AG04449 (cell line): ENCODE data around the gene FUBP3.

ENCODE experiments used
- CTCF ChIA-PET: fragments of 350-600 bp; formaldehyde crosslinking; extraction: SDS; loops from one replicate; lab custom pipeline; 2021; ENCODE audit warnings: antibody characterized with exemption; lab: Yijun Ruan, JAX
- POLR2A ChIA-PET: fragments of 400-600, 350-600 bp; formaldehyde crosslinking; extraction: SDS; loops from one replicate; lab custom pipeline; 2020; ENCODE audit warnings: antibody characterized with exemption, inconsistent platforms; lab: Yijun Ruan, JAX
- DNase-seq: peaks from one replicate; pipeline ENCODE4 v3.0.0-alpha.2; 2010; ENCODE audit warnings: low read depth, low spot score
- H3K4me3 ChIP-seq: 2 replicates; pipeline ENCODE4 v1.5.1; 2011; ENCODE audit warnings: low read depth, mild to moderate bottlenecking, control low read depth, low read length
- CTCF ChIP-seq: IDR thresholded peaks from one replicate; pipeline ENCODE4 v1.5.1; 2011; ENCODE audit warnings: mild to moderate bottlenecking, moderate library complexity, low read length, control low read depth, inconsistent platforms; ENCODE audit not compliant: insufficient read depth; ENCODE audit errors: missing control alignments

Gene FUBP3, protein sequence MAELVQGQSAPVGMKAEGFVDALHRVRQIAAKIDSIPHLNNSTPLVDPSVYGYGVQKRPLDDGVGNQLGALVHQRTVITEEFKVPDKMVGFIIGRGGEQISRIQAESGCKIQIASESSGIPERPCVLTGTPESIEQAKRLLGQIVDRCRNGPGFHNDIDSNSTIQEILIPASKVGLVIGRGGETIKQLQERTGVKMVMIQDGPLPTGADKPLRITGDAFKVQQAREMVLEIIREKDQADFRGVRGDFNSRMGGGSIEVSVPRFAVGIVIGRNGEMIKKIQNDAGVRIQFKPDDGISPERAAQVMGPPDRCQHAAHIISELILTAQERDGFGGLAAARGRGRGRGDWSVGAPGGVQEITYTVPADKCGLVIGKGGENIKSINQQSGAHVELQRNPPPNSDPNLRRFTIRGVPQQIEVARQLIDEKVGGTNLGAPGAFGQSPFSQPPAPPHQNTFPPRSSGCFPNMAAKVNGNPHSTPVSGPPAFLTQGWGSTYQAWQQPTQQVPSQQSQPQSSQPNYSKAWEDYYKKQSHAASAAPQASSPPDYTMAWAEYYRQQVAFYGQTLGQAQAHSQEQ

DNA sequence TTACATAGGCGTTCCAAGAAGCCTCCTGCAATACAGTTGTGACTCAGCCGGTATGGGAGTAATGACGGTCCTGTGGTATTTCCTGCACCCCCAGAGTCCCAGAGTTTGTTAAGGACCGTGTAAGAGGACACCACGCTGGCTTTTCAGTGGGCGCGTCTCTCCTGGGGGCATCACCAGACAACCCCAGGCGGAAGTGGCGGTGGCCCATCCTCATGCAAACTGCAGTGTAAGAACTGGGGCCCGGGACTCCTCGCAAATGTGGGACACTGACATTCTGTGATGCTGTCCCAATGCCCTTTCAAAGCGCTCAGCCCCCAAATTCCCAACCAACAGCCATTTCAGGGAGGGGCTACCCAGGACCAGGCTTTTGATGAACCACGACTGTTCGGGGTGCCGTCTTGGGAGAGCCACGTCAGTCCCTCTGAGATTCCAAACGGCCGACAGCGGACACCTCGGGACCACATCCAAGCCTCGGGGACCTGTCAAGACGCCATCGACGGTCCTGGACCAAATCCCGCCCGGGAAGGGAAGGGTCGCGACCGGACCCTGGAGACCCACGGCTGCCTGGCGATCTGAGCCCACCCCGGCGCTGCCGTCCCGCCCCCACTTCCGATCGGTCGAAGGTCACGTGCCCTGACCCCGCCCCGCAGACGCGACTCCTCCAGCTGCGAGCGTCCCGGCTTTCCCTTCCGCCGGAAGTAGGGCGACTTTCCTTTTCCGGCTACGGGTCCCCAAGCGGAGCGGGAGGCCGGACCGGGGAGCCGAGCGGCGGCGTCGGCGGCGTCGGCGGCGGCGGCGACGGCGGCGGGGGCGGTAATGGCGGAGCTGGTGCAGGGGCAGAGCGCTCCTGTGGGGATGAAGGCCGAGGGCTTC is at the start of gene FUBP3:
Gene FUBP3 (plus strand): TSS at position 713 of the 873 bp plus-strand sequence. CDS start 104 bp downstream, at position 817.
- CTCF ChIA-PET: interaction anchor here (0.8 to 1.1 kb wide), 2 partner anchors 46 to 105 kb away, joined by 3 read pairs; no protein-coding TSS in a partner anchor
- POLR2A ChIA-PET: interaction anchor here (0.7 kb wide), 1 partner anchor 103 kb away, joined by 4 read pairs; no protein-coding TSS in a partner anchor
- peak within 1 kb of the TSS; percentile 71 for H3K4me3 ChIP-seq
- no peak for TF ChIP-seq CTCF
- DNase-seq: peak; percentile 54

DNA sequence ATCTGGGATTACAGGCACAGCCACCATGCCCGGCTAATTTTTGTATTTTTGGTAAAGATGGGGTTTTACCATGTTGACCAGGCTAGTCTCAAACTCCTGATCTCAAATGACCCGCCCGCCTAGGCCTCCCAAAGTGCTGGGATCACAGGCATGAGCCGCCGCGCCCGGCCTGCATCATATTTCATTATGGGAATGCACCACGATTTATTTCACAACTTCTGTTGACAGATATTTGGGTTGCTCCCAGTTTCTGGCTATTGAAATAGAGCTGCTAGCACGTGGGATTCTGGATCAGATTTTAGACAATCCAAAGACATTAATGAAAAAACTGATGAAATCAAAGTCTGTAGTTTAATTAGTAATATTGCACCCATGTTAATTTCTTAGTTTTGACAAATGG is 48.4 kb upstream of the FUBP3 start:
- no peak for TF ChIP-seq CTCF
- ChIA-PET CTCF (interaction anchor here (1.4 kb wide), 1 partner anchor 50 kb away, joined by 3 read pairs; no protein-coding TSS in a partner anchor), POLR2A (no interaction called here)
- no peak overlapping the region for H3K4me3 ChIP-seq
- no peak for DNase-seq

DNA sequence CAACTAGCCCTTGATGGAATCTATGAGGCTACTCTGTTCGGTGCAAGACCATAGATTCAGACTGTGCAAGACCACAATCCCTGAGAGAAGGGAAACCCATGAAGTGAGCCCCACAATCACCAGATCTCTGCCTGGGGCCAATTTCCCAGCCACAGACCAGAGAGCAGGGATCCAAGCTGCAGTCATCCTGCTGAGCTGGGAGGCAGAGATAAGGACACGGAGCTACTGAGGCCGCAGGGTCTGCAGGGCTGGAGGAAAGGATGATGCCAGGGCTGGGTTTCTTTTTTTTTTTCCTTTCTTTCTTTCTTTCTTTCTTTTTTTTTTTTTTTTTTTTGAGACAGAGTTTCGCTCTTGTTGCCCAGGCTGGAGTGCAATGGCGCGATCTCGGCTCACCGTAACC is 47.7 kb upstream of the FUBP3 start:
- CTCF ChIA-PET: interaction anchor here (0.7 to 1.4 kb wide), 2 partner anchors 49 to 83 kb away, joined by 3 read pairs; no protein-coding TSS in a partner anchor
- TF ChIP-seq CTCF: no peak
- no peak overlapping the region for H3K4me3 ChIP-seq
- DNase-seq: no peak
- POLR2A ChIA-PET: no interaction called here

GRCh38 chr9:130532426-130533080 is 46.8 kb upstream of the FUBP3 start:
- DNase-seq: no peak
- ChIA-PET POLR2A (no interaction called here), CTCF (interaction anchor here (0.7 kb wide), 1 partner anchor 84 kb away, joined by 3 read pairs; no protein-coding TSS in a partner anchor)
- H3K4me3 ChIP-seq: no peak overlapping the region
- TF ChIP-seq CTCF: no peak

GRCh38 chr9:130535818-130536521 is 43.4 kb upstream of the FUBP3 start:
- no peak for TF ChIP-seq CTCF
- ChIA-PET CTCF (interaction anchor here (1.1 to 2.1 kb wide), 2 partner anchors 147 to 193 kb away, joined by 3 to 7 read pairs; no protein-coding TSS in a partner anchor), POLR2A (no interaction called here)
- DNase-seq: no peak
- H3K4me3 ChIP-seq: peak overlapping the region; percentile 40
